Measurements from ENCODE around the gene GATA5. TPM values are rescaled to one million over a fixed set of nuclear protein-coding genes. Genes with fewer than 3 reads are reported as not detected.

GATA5 gene
- total RNA-seq, 1 experiment from 2014 or later: 1.4 TPM

DNA sequence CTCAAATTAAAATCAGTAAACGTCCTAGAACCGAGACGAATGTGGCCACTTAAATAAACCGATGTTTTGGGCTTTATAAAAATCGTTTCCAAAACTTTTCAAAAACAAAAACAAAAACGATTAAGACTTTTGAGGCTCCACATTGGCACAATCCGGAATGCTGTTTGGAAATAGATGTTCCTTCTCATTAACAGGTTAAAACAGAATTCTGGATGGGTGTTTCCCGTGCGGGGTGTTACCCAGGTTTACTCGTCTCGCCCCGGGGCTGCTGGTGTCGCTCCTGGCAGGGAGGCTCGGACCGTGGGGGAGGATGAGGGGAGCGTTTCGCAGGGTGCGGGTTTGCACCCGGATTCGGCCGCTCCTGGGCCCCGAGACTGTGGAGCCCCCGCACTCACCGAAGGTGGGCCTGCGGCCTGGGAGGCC is 1.2 kb downstream of the GATA5 start:
- H3K9me3 Mint-ChIP-seq: no peaks in the 10 kb centered on the region
- peaks cover 15% of the 10 kb centered on the region for H3K4me1 Mint-ChIP-seq
- CTCF ChIA-PET: interaction anchor here (1.0 to 3.3 kb wide), 2 partner anchors 25 to 64 kb away, joined by 4 to 16 read pairs; no protein-coding TSS in a partner anchor
- no peak overlapping the region for H3K27ac Mint-ChIP-seq
- H3K36me3 Mint-ChIP-seq: no peaks in the 10 kb centered on the region
- DNase-seq (ENCODE audit: low spot score): no peak
- POLR2A ChIA-PET: no interaction called here
- H3K4me3 Mint-ChIP-seq: peak overlapping the region; percentile 60
- peaks cover 69% of the 10 kb centered on the region for H3K27me3 Mint-ChIP-seq (ENCODE audit: low read depth)
- ATAC-seq: no peak
- TF ChIP-seq NFE2L1 (CRISPR knock-in tag; IDR thresholded peaks at IDR 0.05): no peak
- TF ChIP-seq SP1 (CRISPR knock-in tag; conservative IDR thresholded peaks at IDR 0.05): 0 out of 2 replicates have a peak, but pooled peaks have one; percentile 0
- TF ChIP-seq TCF7 (CRISPR knock-in tag; IDR thresholded peaks at IDR 0.05; ENCODE audit: low read depth): no peak
- TF ChIP-seq, protein P1, sequence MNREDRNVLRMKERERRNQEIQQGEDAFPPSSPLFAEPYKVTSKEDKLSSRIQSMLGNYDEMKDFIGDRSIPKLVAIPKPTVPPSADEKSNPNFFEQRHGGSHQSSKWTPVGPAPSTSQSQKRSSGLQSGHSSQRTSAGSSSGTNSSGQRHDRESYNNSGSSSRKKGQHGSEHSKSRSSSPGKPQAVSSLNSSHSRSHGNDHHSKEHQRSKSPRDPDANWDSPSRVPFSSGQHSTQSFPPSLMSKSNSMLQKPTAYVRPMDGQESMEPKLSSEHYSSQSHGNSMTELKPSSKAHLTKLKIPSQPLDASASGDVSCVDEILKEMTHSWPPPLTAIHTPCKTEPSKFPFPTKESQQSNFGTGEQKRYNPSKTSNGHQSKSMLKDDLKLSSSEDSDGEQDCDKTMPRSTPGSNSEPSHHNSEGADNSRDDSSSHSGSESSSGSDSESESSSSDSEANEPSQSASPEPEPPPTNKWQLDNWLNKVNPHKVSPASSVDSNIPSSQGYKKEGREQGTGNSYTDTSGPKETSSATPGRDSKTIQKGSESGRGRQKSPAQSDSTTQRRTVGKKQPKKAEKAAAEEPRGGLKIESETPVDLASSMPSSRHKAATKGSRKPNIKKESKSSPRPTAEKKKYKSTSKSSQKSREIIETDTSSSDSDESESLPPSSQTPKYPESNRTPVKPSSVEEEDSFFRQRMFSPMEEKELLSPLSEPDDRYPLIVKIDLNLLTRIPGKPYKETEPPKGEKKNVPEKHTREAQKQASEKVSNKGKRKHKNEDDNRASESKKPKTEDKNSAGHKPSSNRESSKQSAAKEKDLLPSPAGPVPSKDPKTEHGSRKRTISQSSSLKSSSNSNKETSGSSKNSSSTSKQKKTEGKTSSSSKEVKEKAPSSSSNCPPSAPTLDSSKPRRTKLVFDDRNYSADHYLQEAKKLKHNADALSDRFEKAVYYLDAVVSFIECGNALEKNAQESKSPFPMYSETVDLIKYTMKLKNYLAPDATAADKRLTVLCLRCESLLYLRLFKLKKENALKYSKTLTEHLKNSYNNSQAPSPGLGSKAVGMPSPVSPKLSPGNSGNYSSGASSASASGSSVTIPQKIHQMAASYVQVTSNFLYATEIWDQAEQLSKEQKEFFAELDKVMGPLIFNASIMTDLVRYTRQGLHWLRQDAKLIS (CRISPR knock-in tag; IDR thresholded peaks at IDR 0.05; ENCODE audit: borderline replicate concordance): no peak
- TF ChIP-seq, protein P2, sequence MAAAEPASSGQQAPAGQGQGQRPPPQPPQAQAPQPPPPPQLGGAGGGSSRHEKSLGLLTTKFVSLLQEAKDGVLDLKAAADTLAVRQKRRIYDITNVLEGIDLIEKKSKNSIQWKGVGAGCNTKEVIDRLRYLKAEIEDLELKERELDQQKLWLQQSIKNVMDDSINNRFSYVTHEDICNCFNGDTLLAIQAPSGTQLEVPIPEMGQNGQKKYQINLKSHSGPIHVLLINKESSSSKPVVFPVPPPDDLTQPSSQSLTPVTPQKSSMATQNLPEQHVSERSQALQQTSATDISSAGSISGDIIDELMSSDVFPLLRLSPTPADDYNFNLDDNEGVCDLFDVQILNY (CRISPR knock-in tag; IDR thresholded peaks at IDR 0.05): no peak
- no peak for TF ChIP-seq FOXJ3 (CRISPR knock-in tag; IDR thresholded peaks at IDR 0.05; ENCODE audit: borderline replicate concordance)
- TF ChIP-seq, protein P3, sequence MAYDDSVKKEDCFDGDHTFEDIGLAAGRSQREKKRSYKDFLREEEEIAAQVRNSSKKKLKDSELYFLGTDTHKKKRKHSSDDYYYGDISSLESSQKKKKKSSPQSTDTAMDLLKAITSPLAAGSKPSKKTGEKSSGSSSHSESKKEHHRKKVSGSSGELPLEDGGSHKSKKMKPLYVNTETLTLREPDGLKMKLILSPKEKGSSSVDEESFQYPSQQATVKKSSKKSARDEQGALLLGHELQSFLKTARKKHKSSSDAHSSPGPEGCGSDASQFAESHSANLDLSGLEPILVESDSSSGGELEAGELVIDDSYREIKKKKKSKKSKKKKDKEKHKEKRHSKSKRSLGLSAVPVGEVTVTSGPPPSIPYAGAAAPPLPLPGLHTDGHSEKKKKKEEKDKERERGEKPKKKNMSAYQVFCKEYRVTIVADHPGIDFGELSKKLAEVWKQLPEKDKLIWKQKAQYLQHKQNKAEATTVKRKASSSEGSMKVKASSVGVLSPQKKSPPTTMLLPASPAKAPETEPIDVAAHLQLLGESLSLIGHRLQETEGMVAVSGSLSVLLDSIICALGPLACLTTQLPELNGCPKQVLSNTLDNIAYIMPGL (CRISPR knock-in tag; IDR thresholded peaks at IDR 0.05): no peak
- no peak for TF ChIP-seq ATF1 (CRISPR knock-in tag; IDR thresholded peaks at IDR 0.05)
- no peak for TF ChIP-seq SOX15 (CRISPR knock-in tag; IDR thresholded peaks at IDR 0.05)
- TF ChIP-seq NR1H2 (CRISPR knock-in tag; IDR thresholded peaks at IDR 0.05): no peak
- TF ChIP-seq, protein P4, sequence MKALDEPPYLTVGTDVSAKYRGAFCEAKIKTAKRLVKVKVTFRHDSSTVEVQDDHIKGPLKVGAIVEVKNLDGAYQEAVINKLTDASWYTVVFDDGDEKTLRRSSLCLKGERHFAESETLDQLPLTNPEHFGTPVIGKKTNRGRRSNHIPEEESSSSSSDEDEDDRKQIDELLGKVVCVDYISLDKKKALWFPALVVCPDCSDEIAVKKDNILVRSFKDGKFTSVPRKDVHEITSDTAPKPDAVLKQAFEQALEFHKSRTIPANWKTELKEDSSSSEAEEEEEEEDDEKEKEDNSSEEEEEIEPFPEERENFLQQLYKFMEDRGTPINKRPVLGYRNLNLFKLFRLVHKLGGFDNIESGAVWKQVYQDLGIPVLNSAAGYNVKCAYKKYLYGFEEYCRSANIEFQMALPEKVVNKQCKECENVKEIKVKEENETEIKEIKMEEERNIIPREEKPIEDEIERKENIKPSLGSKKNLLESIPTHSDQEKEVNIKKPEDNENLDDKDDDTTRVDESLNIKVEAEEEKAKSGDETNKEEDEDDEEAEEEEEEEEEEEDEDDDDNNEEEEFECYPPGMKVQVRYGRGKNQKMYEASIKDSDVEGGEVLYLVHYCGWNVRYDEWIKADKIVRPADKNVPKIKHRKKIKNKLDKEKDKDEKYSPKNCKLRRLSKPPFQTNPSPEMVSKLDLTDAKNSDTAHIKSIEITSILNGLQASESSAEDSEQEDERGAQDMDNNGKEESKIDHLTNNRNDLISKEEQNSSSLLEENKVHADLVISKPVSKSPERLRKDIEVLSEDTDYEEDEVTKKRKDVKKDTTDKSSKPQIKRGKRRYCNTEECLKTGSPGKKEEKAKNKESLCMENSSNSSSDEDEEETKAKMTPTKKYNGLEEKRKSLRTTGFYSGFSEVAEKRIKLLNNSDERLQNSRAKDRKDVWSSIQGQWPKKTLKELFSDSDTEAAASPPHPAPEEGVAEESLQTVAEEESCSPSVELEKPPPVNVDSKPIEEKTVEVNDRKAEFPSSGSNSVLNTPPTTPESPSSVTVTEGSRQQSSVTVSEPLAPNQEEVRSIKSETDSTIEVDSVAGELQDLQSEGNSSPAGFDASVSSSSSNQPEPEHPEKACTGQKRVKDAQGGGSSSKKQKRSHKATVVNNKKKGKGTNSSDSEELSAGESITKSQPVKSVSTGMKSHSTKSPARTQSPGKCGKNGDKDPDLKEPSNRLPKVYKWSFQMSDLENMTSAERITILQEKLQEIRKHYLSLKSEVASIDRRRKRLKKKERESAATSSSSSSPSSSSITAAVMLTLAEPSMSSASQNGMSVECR (CRISPR knock-in tag; IDR thresholded peaks at IDR 0.05; ENCODE audit: borderline replicate concordance): 0 out of 2 replicates have a peak, but pooled peaks have one; percentile 21
- TF ChIP-seq, protein P5, sequence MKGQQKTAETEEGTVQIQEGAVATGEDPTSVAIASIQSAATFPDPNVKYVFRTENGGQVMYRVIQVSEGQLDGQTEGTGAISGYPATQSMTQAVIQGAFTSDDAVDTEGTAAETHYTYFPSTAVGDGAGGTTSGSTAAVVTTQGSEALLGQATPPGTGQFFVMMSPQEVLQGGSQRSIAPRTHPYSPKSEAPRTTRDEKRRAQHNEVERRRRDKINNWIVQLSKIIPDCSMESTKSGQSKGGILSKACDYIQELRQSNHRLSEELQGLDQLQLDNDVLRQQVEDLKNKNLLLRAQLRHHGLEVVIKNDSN (CRISPR knock-in tag; IDR thresholded peaks at IDR 0.05): no peak
- TF ChIP-seq ZNF423 (CRISPR knock-in tag; IDR thresholded peaks at IDR 0.05): no peak
- TF ChIP-seq, protein P6, sequence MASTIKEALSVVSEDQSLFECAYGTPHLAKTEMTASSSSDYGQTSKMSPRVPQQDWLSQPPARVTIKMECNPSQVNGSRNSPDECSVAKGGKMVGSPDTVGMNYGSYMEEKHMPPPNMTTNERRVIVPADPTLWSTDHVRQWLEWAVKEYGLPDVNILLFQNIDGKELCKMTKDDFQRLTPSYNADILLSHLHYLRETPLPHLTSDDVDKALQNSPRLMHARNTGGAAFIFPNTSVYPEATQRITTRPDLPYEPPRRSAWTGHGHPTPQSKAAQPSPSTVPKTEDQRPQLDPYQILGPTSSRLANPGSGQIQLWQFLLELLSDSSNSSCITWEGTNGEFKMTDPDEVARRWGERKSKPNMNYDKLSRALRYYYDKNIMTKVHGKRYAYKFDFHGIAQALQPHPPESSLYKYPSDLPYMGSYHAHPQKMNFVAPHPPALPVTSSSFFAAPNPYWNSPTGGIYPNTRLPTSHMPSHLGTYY (CRISPR knock-in tag; IDR thresholded peaks at IDR 0.05): no peak
- TF ChIP-seq, protein P7, sequence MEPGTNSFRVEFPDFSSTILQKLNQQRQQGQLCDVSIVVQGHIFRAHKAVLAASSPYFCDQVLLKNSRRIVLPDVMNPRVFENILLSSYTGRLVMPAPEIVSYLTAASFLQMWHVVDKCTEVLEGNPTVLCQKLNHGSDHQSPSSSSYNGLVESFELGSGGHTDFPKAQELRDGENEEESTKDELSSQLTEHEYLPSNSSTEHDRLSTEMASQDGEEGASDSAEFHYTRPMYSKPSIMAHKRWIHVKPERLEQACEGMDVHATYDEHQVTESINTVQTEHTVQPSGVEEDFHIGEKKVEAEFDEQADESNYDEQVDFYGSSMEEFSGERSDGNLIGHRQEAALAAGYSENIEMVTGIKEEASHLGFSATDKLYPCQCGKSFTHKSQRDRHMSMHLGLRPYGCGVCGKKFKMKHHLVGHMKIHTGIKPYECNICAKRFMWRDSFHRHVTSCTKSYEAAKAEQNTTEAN (CRISPR knock-in tag; IDR thresholded peaks at IDR 0.05): no peak
- no peak for TF ChIP-seq JUN (CRISPR knock-in tag; IDR thresholded peaks at IDR 0.05)
- TF ChIP-seq, protein P8, sequence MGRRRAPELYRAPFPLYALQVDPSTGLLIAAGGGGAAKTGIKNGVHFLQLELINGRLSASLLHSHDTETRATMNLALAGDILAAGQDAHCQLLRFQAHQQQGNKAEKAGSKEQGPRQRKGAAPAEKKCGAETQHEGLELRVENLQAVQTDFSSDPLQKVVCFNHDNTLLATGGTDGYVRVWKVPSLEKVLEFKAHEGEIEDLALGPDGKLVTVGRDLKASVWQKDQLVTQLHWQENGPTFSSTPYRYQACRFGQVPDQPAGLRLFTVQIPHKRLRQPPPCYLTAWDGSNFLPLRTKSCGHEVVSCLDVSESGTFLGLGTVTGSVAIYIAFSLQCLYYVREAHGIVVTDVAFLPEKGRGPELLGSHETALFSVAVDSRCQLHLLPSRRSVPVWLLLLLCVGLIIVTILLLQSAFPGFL (CRISPR knock-in tag; IDR thresholded peaks at IDR 0.05; ENCODE audit: borderline replicate concordance): no peak
- TF ChIP-seq, protein P9, sequence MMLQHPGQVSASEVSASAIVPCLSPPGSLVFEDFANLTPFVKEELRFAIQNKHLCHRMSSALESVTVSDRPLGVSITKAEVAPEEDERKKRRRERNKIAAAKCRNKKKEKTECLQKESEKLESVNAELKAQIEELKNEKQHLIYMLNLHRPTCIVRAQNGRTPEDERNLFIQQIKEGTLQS (CRISPR knock-in tag; conservative IDR thresholded peaks at IDR 0.05): no peak
- no peak for TF ChIP-seq FOXP1 (CRISPR knock-in tag; IDR thresholded peaks at IDR 0.05; ENCODE audit: borderline replicate concordance)
- TF ChIP-seq GTF2I (CRISPR knock-in tag; conservative IDR thresholded peaks at IDR 0.05): no peak
- TF ChIP-seq, protein P10, sequence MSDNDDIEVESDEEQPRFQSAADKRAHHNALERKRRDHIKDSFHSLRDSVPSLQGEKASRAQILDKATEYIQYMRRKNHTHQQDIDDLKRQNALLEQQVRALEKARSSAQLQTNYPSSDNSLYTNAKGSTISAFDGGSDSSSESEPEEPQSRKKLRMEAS (CRISPR knock-in tag; IDR thresholded peaks at IDR 0.05): 0 out of 2 replicates have a peak, but pooled peaks have one; percentile 15
- no peak for TF ChIP-seq SMAD3 (CRISPR knock-in tag; IDR thresholded peaks at IDR 0.05; ENCODE audit: borderline replicate concordance)

Data from WTC11 (cell line).